ENCODE results near the gene METTL1. TPM values are rescaled to one million over a fixed set of nuclear protein-coding genes. Genes with fewer than 3 reads are reported as not detected.
A peak's percentile ranks its signal among the peaks of the same experiment; 100 is the strongest.

The METTL1 gene
- total and polyA plus RNA-seq, 3 donors from 2014 or later: 16.7 to 28.8 (median 22.8) TPM

- no peaks in the 10 kb centered on the region for H3K36me3 ChIP-seq (ENCODE audit: low read depth, missing control alignments)
- no peak for TF ChIP-seq CTCF (IDR thresholded peaks at IDR 0.05)
- TF ChIP-seq POLR2A (IDR thresholded peaks at IDR 0.05): no peak
- no peak for DNase-seq
- no peaks in the 10 kb centered on the region for H3K9me3 ChIP-seq
- peak overlapping the region in 1 of 2 donors; percentile 24 for H3K4me3 ChIP-seq
- intact Hi-C loops (cut with DNase I; ENCODE audit: low total_unique reads): no loop called here
- H3K4me1 ChIP-seq: peaks cover 22% of the 10 kb centered on the region
- H3K27me3 ChIP-seq: no peaks in the 10 kb centered on the region
- no peak overlapping the region for H3K27ac ChIP-seq
- 0 to 3% methylated on average over 4 to 40 of the region's 40 CpGs for WGBS, 2 donors
These were observed 6.0 kb downstream of the METTL1 start for GRCh38 chr12:57765698-57766463.

- WGBS, 2 donors: 8 to 9% methylated on average over 7 to 45 of the region's 60 CpGs
- no peaks in the 10 kb centered on the region for H3K36me3 ChIP-seq (ENCODE audit: low read depth, missing control alignments)
- intact Hi-C loops (cut with DNase I; ENCODE audit: low total_unique reads): no loop called here
- H3K9me3 ChIP-seq: no peaks in the 10 kb centered on the region
- peaks cover 22% of the 10 kb centered on the region for H3K4me1 ChIP-seq
- H3K27ac ChIP-seq: no peak overlapping the region
- peak; percentile 28 for DNase-seq
- no peaks in the 10 kb centered on the region for H3K27me3 ChIP-seq
- H3K4me3 ChIP-seq: peak overlapping the region; percentile 24 to 26
- no peak for TF ChIP-seq CTCF (IDR thresholded peaks at IDR 0.05)
These were observed 6.8 kb downstream of the METTL1 start for GRCh38 chr12:57765003-57765697.

GRCh38 chr12:57764662-57765002 is 7.3 kb downstream of the METTL1 start:
- peak overlapping the region; percentile 24 to 26 for H3K4me3 ChIP-seq
- no peaks in the 10 kb centered on the region for H3K9me3 ChIP-seq
- no peaks in the 10 kb centered on the region for H3K36me3 ChIP-seq (ENCODE audit: low read depth, missing control alignments)
- WGBS, 2 donors: 29 to 37% methylated on average over 15 to 17 of the region's 17 CpGs
- no peak for TF ChIP-seq CTCF (IDR thresholded peaks at IDR 0.05)
- no peak for TF ChIP-seq POLR2A (IDR thresholded peaks at IDR 0.05)
- H3K27ac ChIP-seq: no peak overlapping the region
- H3K27me3 ChIP-seq: no peaks in the 10 kb centered on the region
- peaks cover 22% of the 10 kb centered on the region for H3K4me1 ChIP-seq
- intact Hi-C loops (cut with DNase I; ENCODE audit: low total_unique reads): no loop called here
- DNase-seq: no peak

GRCh38 chr12:57763881-57764661 is 7.8 kb downstream of the METTL1 start:
- TF ChIP-seq POLR2A (IDR thresholded peaks at IDR 0.05) (no peak), CTCF (IDR thresholded peaks at IDR 0.05) (no peak)
- no peaks in the 10 kb centered on the region for H3K36me3 ChIP-seq (ENCODE audit: low read depth, missing control alignments)
- H3K9me3 ChIP-seq: no peaks in the 10 kb centered on the region
- intact Hi-C loops (cut with DNase I; ENCODE audit: low total_unique reads): no loop called here
- H3K4me3 ChIP-seq: no peak overlapping the region
- H3K27ac ChIP-seq: no peak overlapping the region
- no peak for DNase-seq
- WGBS, 2 donors: 53 to 74% methylated on average over 6 of the region's 6 CpGs
- H3K27me3 ChIP-seq: no peaks in the 10 kb centered on the region
- H3K4me1 ChIP-seq: peaks cover 22% of the 10 kb centered on the region
